ENCODE results near the gene CYP26C1.

DNA sequence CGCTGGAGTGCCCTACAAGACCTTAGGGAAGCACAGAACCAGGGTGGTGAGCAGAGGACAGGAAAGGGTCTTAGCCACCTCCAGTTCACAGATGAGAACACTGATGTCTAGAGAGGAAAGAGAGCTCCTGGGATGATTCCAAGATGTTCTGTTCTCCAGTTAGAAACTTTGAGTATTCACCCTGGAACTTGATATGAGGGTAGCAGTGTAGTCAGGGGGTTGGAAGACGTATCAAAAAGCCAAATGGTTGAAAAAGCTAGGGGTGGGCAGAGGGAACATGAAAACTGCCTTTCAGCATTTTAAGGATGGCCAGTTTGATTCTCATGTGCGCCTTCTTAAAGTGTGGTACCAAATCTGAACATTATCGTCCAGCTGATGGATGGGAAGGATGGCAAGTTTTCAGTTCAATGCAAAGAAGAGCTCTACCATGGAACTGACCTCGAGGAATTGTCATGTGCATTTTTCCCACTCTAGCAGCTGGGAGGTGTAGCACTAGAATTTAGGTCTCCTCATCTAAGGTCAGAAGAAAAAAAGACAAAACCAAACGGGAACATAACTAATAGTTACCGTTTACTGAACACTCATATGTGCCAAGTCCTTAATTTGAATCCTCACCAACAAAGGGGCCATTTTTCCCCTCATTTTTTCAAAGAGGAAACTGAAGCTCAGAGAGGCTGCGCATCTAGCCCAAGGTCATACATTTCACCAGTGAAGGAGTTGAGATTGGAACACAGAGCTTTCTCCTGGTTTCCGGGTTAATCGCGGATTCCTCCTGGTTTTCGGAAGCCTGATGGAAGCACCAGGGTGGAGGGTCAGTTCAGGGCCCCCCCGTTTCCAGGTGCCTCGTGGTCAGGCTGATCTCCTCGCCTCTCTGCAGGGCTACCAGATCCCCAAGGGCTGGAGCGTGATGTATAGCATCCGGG is 7.1 kb downstream of the CYP26C1 start:
- TF ChIP-seq, protein P1, sequence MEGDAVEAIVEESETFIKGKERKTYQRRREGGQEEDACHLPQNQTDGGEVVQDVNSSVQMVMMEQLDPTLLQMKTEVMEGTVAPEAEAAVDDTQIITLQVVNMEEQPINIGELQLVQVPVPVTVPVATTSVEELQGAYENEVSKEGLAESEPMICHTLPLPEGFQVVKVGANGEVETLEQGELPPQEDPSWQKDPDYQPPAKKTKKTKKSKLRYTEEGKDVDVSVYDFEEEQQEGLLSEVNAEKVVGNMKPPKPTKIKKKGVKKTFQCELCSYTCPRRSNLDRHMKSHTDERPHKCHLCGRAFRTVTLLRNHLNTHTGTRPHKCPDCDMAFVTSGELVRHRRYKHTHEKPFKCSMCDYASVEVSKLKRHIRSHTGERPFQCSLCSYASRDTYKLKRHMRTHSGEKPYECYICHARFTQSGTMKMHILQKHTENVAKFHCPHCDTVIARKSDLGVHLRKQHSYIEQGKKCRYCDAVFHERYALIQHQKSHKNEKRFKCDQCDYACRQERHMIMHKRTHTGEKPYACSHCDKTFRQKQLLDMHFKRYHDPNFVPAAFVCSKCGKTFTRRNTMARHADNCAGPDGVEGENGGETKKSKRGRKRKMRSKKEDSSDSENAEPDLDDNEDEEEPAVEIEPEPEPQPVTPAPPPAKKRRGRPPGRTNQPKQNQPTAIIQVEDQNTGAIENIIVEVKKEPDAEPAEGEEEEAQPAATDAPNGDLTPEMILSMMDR (IDR thresholded peaks at IDR 0.05), result no peak
- TF ChIP-seq POLR2A (IDR thresholded peaks at IDR 0.05), result no peak
